Mononuclear cell (primary cell): ENCODE results near the gene OR2W3. TPM values are rescaled to one million over a fixed set of nuclear protein-coding genes. Genes with fewer than 3 reads are reported as not detected.

ENCODE experiments used
- total RNA-seq: library from RNA; depleted of rRNA; stranded (reverse); fragments of >200 nt; gene quantifications from one replicate; pipeline ENCODE4 v1.2.3, GENCODE V29; 2012

The OR2W3 gene
- total RNA-seq, 1 donor = 1.2 TPM

Other genes starting within 250 kb of the OR2W3 start
- 0.21 TPM for gene OR13G1, start 215.8 kb upstream of the OR2W3 start, total RNA-seq
- not detected for gene OR6F1, start 178.9 kb upstream of the OR2W3 start, total RNA-seq
- not detected for gene OR14K1, start 157.0 kb upstream of the OR2W3 start, total RNA-seq
- not detected for gene OR14A2, start 147.4 kb upstream of the OR2W3 start, total RNA-seq
- not detected for gene OR1C1, start 135.0 kb upstream of the OR2W3 start, total RNA-seq
- not detected for gene OR14A16, start 71.5 kb upstream of the OR2W3 start, total RNA-seq
- not detected for gene OR11L1, start 53.7 kb upstream of the OR2W3 start, total RNA-seq
- gene TRIM58, start 38.4 kb upstream of the OR2W3 start, total RNA-seq = 15.2 TPM
- gene OR2T8, start 24.7 kb downstream of the OR2W3 start, total RNA-seq = 0.10 TPM
- gene OR2AJ1, start 29.3 kb downstream of the OR2W3 start, total RNA-seq = not detected
- gene OR2L8, start 53.3 kb downstream of the OR2W3 start, total RNA-seq = 0.31 TPM
- gene OR2AK2, start 69.6 kb downstream of the OR2W3 start, total RNA-seq = 0.10 TPM
- not detected for gene OR2L5, start 118.1 kb downstream of the OR2W3 start, total RNA-seq
- under 0.01 TPM for gene OR2L2, start 134.5 kb downstream of the OR2W3 start, total RNA-seq
- not detected for gene OR2L3, start 151.2 kb downstream of the OR2W3 start, total RNA-seq
- 0.21 TPM for gene OR2L13, start 199.6 kb downstream of the OR2W3 start, total RNA-seq
- not detected for gene OR2M5, start 249.6 kb downstream of the OR2W3 start, total RNA-seq